Lower lobe of right lung (tissue), 2 donors: Measurements from ENCODE around the gene MTHFD1L. TPM values are rescaled to one million over a fixed set of nuclear protein-coding genes. Genes with fewer than 3 reads are reported as not detected.
A peak's percentile ranks its signal among the peaks of the same experiment; 100 is the strongest.

Experiments used
- ATAC-seq, 2 donors: fragments of 200-7000 bp; cut with Tn5 transposase; one replicate each; pipeline ENCODE4 v1.9.1; 2020 to 2022; ENCODE audit warnings: mild to moderate bottlenecking in 2 of 2, moderate library complexity in 2 of 2
- DNase-seq: peaks from one replicate; pipeline ENCODE4 v3.0.0-alpha.2; 2020
- H3K27ac ChIP-seq: fragments of 200-600 bp; one replicate; pipeline ENCODE4 v1.8.0; 2022
- H3K27me3 ChIP-seq: fragments of 200-600 bp; one replicate; pipeline ENCODE4 v1.8.0; 2022; ENCODE audit warnings: low read depth
- H3K36me3 ChIP-seq: fragments of 200-600 bp; one replicate; pipeline ENCODE4 v1.8.0; 2022; ENCODE audit warnings: mild to moderate bottlenecking
- H3K4me1 ChIP-seq: fragments of 200-600 bp; one replicate; pipeline ENCODE4 v1.8.0; 2022
- H3K4me3 ChIP-seq: fragments of 200-600 bp; one replicate; pipeline ENCODE4 v1.8.0; 2022; ENCODE audit warnings: mild to moderate bottlenecking
- H3K9me3 ChIP-seq: fragments of 200-600 bp; one replicate; pipeline ENCODE4 v1.8.0; 2022
- CTCF ChIP-seq: fragments of 200-600 bp; IDR thresholded peaks from one replicate; pipeline ENCODE4 v1.8.0; 2022; ENCODE audit warnings: antibody characterized with exemption, mild to moderate bottlenecking
- intact Hi-C: fragments of 100-400 bp; cut with DNase I; formaldehyde crosslinking; loops from one replicate; pipeline ENCODE4 v1.11.0; 2022
- total RNA-seq: library from RNA; stranded (reverse); fragmentation: NEBNext Ultra II Directional; extraction: Animal tissue kit (Norgen Biotek cat#: 25700); gene quantifications from one replicate; pipeline ENCODE4 v1.2.1, GENCODE V29; 2021
- donor health status: DM: no; HTN: yes; CAD: no; lungs with severe emphysema.

Gene MTHFD1L
- total RNA-seq, 1 donor from 2014 or later, result 22.1 TPM

DNA sequence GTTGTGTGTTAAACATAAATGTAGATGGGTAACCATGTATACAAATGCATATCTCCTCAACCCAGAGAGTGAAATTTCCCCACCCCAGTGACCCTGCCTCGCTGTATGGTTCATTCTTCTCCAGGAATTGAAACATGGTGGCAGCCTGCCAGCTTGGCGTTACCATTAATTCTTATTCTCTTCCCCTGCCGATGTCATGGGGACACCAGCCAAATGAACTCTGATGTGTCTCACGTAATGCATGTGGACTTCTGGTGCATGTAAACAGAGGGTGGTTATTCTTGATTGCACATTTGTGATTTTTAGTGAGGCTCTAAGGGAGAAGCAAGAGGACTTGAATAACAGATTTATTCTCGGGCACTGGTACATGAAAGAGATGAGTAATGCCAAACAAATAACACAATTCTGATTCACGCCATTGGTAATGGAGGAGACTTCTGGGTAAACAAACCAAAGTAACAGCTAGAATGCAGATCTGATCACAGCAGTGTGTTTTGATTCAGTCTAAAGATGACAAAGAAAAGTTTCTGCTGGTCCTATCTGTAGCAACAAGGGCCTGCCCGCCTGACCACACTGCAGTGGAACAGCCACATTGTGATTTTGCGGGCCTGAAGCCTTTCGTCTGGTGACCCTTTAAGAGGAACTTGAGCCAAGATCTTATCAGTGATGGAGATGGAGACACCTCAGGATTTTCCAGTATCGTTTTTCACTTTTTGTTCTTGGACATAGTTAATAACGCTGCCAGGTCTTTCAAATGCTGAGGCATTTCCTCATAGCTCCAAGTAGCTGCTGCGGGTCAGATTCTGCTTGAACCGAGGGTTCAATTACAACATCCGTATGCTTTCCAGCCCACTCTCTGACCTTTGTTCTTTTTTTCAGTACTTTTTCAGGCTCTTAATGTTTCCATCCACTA is 202.4 kb downstream of the MTHFD1L start:
- Histone ChIP-seq H3K4me1 (peaks cover 19% of the 10 kb centered on the region), H3K27me3 (no peaks in the 10 kb centered on the region), H3K4me3 (no peak overlapping the region), H3K36me3 (no peaks in the 10 kb centered on the region), H3K9me3 (no peaks in the 10 kb centered on the region), H3K27ac (peak overlapping the region; percentile 62)
- ATAC-seq (peak; percentile 70 to 81), DNase-seq (no peak)
- no peak for TF ChIP-seq CTCF
- intact Hi-C loops, result no loop called here

GRCh38 chr6:151068761-151069312 is 203.3 kb downstream of the MTHFD1L start:
- peaks cover 19% of the 10 kb centered on the region for H3K4me1 ChIP-seq
- no peak for TF ChIP-seq CTCF
- H3K27ac ChIP-seq, result peak overlapping the region; percentile 62
- no peak for DNase-seq
- no peak for ATAC-seq
- no peak overlapping the region for H3K4me3 ChIP-seq
- no peaks in the 10 kb centered on the region for H3K9me3 ChIP-seq
- H3K36me3 ChIP-seq, result no peaks in the 10 kb centered on the region
- intact Hi-C loops, result no loop called here
- H3K27me3 ChIP-seq, result no peaks in the 10 kb centered on the region

DNA sequence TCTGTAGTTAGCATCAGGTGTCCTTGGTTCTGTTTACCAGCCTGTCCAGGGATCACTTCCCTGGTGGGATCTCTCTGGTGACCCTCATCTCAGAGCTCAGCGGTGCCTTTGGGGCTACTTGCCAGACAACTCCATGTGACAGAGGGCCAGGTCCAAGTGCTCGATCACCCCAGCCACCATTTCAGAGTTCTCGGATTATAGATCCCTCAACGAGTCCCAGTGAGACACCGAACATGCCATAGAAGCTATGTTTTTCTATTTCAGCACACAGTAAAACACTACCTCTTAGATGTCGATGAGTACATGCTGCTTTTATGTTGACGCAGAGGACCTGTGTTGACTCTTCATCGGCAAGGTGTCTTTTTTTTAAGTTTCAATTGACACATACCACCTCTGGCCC is 204.1 kb downstream of the MTHFD1L start:
- H3K36me3 ChIP-seq, result no peaks in the 10 kb centered on the region
- H3K27me3 ChIP-seq, result no peaks in the 10 kb centered on the region
- peaks cover 19% of the 10 kb centered on the region for H3K4me1 ChIP-seq
- DNase-seq (no peak), ATAC-seq (no peak)
- H3K9me3 ChIP-seq, result no peaks in the 10 kb centered on the region
- no peak overlapping the region for H3K4me3 ChIP-seq
- peak overlapping the region; percentile 62 for H3K27ac ChIP-seq
- intact Hi-C loops, result no loop called here
- no peak for TF ChIP-seq CTCF

DNA sequence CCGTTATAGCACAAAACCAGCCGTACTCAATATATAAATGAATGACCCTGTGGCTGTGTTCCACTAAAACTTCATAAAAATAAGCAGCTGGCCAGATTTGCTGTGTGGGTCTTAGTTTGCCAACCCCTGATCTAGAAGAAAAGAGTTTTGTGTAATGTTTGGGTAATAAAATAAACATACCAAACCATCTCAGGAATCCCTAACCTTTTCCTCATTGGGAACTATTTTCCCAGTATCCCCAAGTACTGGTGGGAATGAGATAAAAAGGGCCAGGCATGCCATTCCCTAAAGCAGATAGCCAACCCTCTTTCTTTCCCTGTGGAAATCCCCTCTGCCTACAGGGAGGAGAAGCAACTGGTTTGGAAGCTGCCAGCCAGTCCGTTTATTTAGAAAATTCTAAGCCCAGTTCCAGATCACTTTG is 205.1 kb downstream of the MTHFD1L start:
- intact Hi-C loops, result no loop called here
- Histone ChIP-seq H3K27me3 (no peaks in the 10 kb centered on the region), H3K27ac (peak overlapping the region; percentile 63), H3K4me1 (peaks cover 19% of the 10 kb centered on the region), H3K9me3 (no peaks in the 10 kb centered on the region), H3K4me3 (no peak overlapping the region), H3K36me3 (no peaks in the 10 kb centered on the region)
- DNase-seq, result no peak
- no peak for TF ChIP-seq CTCF
- no peak for ATAC-seq

- intact Hi-C loops, result no loop called here
- Histone ChIP-seq H3K27me3 (no peaks in the 10 kb centered on the region), H3K4me1 (peaks cover 19% of the 10 kb centered on the region), H3K36me3 (no peaks in the 10 kb centered on the region), H3K27ac (peak overlapping the region; percentile 63), H3K9me3 (no peaks in the 10 kb centered on the region), H3K4me3 (peak overlapping the region; percentile 7)
- DNase-seq, result no peak
- no peak for TF ChIP-seq CTCF
- peak in 1 of 2 donors; percentile 40 for ATAC-seq
These were observed 205.8 kb downstream of the MTHFD1L start for GRCh38 chr6:151071295-151071694.
